ENCODE data around the gene SELENOK.

SELENOK gene

DNA sequence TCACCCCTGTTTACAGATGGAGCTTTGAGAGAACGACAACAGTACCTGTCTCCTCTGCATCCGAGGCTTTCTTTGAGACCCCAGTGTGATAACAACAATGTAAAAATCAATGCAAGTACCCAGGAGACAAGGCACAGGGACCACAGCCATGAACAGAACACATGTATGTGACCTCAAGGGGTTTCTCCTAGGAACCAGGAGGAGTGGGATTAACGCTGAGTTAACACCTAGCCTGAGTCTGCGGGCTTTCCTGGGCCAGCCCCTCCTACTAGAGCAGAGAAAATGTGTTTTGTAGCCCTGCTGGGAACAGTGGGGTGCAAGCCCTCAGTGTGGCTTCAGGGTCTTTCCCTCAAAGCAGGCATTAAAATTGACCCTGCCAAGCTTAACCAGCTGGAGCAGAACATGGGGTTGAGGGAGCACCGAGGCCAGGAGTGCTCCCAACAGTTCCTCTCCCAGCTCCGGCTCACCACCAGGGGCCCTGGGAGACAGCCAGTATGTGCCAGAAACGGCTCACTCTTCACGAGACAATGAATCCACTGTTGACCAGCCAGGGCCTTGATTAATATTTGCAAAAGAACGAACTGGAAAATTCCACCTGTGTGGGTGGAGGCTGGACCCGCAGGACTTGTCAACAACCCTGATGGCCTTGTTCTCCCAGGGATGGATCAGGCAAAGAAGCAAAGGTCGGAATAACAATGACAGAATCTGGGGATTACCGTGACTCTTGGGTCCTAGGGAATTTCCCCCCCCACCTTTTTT is 49.0 kb downstream of the SELENOK start:
- DNase-seq (ENCODE audit: low spot score): no peak

DNA sequence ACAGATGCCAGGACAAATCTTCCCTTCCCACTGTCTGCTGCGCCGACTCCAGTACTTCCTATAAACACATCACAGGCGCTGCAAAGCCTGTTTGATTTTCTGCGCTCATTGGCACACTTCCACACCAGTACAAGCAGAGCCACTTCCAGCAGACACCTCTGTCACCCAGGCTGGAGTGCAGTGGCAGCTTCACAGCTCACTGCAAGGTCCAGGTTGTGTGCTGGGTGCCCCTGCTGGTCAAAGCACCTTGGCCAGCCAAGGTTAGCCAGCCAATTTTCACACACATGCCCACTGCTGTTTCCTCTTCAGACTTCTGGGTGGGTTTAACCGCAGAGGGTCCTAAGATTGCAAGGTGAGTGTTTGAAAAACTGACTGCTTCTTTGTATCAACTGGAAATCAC is 50.4 kb downstream of the SELENOK start:
- no peak for DNase-seq (ENCODE audit: low spot score)

DNA sequence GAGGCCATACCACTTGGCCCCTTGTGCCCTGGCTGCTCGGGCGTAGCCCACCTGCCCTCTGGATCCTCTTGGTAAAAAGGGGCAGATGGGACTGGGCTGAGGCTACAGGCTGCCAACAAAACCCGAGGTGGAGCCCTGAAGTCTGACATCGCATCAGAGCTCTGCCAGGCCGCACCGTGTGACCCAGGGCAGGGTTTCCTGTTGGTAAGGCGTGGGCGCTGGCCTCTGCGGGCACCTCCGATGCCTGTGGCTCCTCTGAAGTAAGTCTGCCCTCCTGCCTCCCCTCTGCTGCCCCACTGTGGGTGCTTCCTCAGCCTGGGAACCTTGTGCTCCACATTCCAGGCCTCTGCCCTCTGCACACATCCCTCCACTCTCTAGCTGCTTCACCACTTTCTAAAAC is 54.3 kb downstream of the SELENOK start:
- DNase-seq (ENCODE audit: low spot score): no peak

DNA sequence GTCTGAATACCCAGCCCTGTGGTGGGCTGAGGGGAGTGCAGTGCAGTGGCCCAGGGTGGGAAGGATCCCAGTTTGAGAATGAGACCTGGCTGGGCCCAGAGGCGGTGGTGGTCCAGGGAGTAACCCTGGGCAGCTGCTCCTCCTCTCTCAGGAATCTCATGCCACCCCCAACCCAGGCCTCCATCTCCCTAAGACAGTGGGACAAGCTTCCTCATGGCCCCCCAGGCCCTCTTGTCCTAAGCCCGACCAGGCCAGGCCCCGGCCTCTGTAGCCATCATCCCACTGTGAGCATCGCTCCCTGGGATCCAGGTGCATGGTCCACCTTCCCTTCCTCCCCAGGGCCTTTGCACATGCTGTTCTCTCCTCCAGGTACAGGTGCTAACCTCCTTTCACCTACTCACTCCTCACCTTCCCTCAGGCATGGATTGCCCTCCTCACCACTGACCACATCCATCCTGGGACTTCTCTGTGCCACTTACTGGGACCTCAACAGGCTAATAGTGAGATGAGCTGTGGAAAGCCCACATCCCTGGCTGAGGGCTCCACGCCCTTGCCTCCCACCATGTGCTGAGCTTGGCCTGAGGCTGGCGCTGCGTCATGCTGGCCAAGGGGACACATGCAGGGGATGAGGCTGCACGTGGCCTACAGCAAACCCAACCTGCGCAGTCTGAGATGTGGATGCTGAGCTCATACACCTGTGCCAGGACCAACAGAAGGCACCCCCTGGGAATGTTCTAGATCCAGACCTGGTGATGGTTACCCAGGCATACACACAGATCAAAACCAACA is 55.4 kb downstream of the SELENOK start:
- no peak for DNase-seq (ENCODE audit: low spot score)

DNA sequence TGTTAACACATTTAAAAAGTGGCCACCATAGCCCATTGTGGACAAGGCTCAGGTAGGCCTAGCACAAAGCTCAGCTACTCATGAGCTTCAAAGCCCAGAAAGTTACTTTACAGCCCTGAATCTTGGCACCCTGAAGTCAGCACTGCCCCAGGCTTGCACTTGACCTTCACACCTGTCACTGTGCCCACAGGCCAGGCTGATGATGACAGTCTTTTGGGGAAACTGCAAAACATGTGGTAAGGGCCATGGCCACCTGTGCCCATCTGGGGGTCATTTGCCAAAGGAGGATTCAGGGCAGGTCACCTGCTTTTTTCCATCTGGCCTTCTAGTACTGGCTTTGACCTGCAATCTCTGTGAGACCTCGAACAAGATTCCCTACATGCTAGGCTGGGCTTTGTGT is 56.4 kb downstream of the SELENOK start:
- DNase-seq (ENCODE audit: low spot score): no peak

GRCh38 chr3:53834429-53835095 is 57.1 kb downstream of the SELENOK start:
- no peak for DNase-seq (ENCODE audit: low spot score)
